Ishikawa (cell line): ENCODE results near the gene TRAPPC3.

Experiments used
- CREB1 ChIP-seq: IDR thresholded peaks from 2 replicates; pipeline ENCODE4 v1.6.1; 2012; ENCODE audit warnings: low read depth
- EGR1 ChIP-seq: IDR thresholded peaks from 2 replicates; pipeline ENCODE4 v1.6.1; 2012
- EP300 ChIP-seq: IDR thresholded peaks from 2 replicates; pipeline ENCODE4 v1.6.1; 2012; ENCODE audit warnings: borderline replicate concordance
- FOXM1 ChIP-seq: IDR thresholded peaks from 2 replicates; pipeline ENCODE4 v1.6.1; 2012; ENCODE audit warnings: low read depth, borderline replicate concordance
- RAD21 ChIP-seq: IDR thresholded peaks from 2 replicates; pipeline ENCODE4 v1.6.1; 2012; ENCODE audit warnings: low read depth
- TCF12 ChIP-seq: IDR thresholded peaks from 2 replicates; pipeline ENCODE4 v1.6.1; 2012; ENCODE audit warnings: low read depth
- TEAD4 ChIP-seq: IDR thresholded peaks from 2 replicates; pipeline ENCODE4 v1.6.1; 2012

DNA sequence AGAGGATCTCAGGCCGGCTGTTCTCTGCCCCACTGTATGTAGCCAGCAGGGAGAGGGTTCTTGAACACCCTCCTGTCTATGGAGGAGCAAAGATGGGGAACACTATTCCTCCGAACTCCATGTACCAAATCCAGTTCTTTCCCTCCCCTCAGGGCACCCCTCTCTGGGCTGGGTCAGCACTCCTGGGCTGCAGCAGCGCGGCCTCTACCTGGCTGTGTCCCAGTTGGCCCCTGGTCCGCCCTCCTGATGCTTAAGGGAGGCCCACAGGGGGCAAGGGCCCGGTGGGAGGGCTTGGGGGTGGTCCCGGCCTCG lies 61.1 kb downstream of the TRAPPC3 start:
- TF ChIP-seq EP300 (no peak), TEAD4 (no peak), FOXM1 (no peak), TCF12 (no peak), RAD21 (no peak), EGR1 (no peak), CREB1 (no peak)
